Ascending aorta (tissue), 2 donors: Measurements from ENCODE around the gene PEAK1. TPM values are rescaled to one million over a fixed set of nuclear protein-coding genes. Genes with fewer than 3 reads are reported as not detected.

Experiments used
- DNase-seq, 2 donors: peaks; one replicate each; pipeline ENCODE4 v3.0.0-alpha.2; 2019; ENCODE audit warnings: low spot score in 2 of 2
- H3K27ac ChIP-seq, 2 donors: fragments of 200-600 bp; sonication (generic); one replicate each; pipeline ENCODE4 v1.5.1; 2016 to 2017; ENCODE audit warnings: mild to moderate bottlenecking in 1 of 2
- H3K27me3 ChIP-seq: fragments of 200-600 bp; sonication (generic); one replicate; pipeline ENCODE4 v1.5.1; 2017
- H3K36me3 ChIP-seq, 2 donors: fragments of 200-600 bp; sonication (generic); one replicate each; pipeline ENCODE4 v1.5.1; 2016
- H3K4me1 ChIP-seq, 2 donors: fragments of 200-600 bp; sonication (generic); one replicate each; pipeline ENCODE4 v1.5.1; 2016 to 2017; ENCODE audit warnings: mild to moderate bottlenecking in 1 of 2
- H3K4me3 ChIP-seq, 2 donors: fragments of 200-600 bp; sonication (generic); one replicate each; pipeline ENCODE4 v1.5.1; 2016 to 2017; ENCODE audit warnings: mild to moderate bottlenecking in 1 of 2
- H3K9me3 ChIP-seq, 2 donors: fragments of 200-600 bp; sonication (generic); one replicate each; pipeline ENCODE4 v1.5.1; 2016
- intact Hi-C: fragments of 100-400 bp; cut with DNase I; formaldehyde crosslinking; loops from one replicate; pipeline ENCODE4 v1.15.1; 2023
- total RNA-seq: library from RNA; depleted of rRNA; stranded (reverse); fragments of >200 nt; gene quantifications from one replicate; pipeline ENCODE4 v1.1.0, GENCODE V29; 2016
- TF ChIP-seq, protein P1 (sequence below), 3 experiments: fragments of 200-600 bp in 2 of 3; fragments of 450-650 bp in 1 of 3; sonication (generic) in 2 of 3; IDR thresholded peaks; one replicate each; pipeline ENCODE4 v1.5.1; 2016 to 2019; ENCODE audit warnings: antibody characterized with exemption in 3 of 3, mild to moderate bottlenecking in 1 of 3, moderate library complexity in 1 of 3

The PEAK1 gene
- total RNA-seq, 1 donor from 2014 or later: 53.7 TPM

DNA sequence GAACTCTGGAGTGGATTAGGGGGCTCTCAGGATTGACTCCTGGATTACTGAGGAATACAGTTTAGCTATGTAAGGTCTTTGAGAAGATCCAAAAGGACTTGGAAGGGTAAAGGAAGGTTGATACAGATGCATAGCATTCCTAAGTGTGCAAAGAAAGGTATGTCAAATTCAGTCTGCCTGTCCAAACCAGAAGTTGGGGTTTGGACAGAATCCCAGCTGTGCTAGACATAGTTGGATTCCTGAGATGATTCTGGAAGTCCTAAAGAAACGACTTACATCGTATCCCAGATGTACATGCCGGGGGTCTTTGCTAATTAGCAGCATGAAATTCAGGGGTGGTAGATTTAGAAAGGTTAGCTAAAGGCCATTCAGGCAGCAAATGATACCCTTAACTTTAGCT is 251.3 kb downstream of the PEAK1 start:
- Histone ChIP-seq H3K4me1 (no peaks in the 10 kb centered on the region), H3K36me3 (no peaks in the 10 kb centered on the region), H3K27ac (no peak overlapping the region), H3K4me3 (no peak overlapping the region), H3K27me3 (no peaks in the 10 kb centered on the region), H3K9me3 (no peaks in the 10 kb centered on the region)
- intact Hi-C loops: no loop called here
- TF ChIP-seq, protein P1, sequence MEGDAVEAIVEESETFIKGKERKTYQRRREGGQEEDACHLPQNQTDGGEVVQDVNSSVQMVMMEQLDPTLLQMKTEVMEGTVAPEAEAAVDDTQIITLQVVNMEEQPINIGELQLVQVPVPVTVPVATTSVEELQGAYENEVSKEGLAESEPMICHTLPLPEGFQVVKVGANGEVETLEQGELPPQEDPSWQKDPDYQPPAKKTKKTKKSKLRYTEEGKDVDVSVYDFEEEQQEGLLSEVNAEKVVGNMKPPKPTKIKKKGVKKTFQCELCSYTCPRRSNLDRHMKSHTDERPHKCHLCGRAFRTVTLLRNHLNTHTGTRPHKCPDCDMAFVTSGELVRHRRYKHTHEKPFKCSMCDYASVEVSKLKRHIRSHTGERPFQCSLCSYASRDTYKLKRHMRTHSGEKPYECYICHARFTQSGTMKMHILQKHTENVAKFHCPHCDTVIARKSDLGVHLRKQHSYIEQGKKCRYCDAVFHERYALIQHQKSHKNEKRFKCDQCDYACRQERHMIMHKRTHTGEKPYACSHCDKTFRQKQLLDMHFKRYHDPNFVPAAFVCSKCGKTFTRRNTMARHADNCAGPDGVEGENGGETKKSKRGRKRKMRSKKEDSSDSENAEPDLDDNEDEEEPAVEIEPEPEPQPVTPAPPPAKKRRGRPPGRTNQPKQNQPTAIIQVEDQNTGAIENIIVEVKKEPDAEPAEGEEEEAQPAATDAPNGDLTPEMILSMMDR (IDR thresholded peaks at IDR 0.05): no peak
- no peak for DNase-seq

DNA sequence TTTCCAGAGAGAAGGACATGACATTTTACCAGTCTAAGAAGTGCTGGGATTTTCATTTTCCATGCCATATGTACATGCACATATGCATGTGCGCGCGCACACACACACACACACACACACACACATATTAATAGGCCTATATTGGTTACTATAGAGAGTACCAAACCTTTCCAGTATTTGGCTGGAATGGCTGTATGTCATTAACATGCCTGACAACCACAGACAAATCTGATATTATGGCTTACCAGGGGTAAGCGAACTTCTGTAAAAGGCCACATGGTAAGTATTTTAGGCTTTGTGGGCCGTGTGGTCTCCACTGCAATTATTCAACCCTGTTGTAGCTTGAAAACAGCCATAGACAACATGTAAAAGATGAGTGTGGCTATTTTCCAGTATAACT is 251.8 kb downstream of the PEAK1 start:
- H3K9me3 ChIP-seq: no peaks in the 10 kb centered on the region
- intact Hi-C loops: no loop called here

DNA sequence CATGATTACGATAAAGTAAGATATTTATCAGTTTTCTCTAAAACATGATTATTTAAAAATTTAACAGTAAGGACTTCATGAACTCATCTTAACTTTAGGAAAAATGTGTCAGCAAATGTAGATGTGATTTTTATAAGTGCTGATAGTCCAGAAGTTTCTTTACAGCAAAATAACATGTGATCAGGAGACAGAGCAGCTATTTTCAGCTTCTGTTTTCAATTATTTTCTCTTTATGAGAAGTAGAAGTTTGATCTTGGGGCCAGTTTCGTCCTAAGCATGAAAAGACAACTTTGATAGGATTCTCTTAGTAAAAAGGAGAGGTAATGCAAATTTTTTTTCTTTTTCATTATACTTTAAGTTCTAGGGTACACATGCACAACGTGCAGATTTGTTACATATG is 252.5 kb downstream of the PEAK1 start:
- intact Hi-C loops: no loop called here
- Histone ChIP-seq H3K27me3 (no peaks in the 10 kb centered on the region), H3K4me3 (no peak overlapping the region), H3K36me3 (no peaks in the 10 kb centered on the region), H3K27ac (no peak overlapping the region), H3K9me3 (no peaks in the 10 kb centered on the region), H3K4me1 (no peaks in the 10 kb centered on the region)
- DNase-seq: no peak
- TF ChIP-seq, protein P1 (IDR thresholded peaks at IDR 0.05): no peak

More for the DNA sequence above, 251.8 kb downstream of the PEAK1 start:
- Histone ChIP-seq H3K27me3 (no peaks in the 10 kb centered on the region), H3K4me1 (no peaks in the 10 kb centered on the region), H3K4me3 (no peak overlapping the region), H3K27ac (no peak overlapping the region), H3K36me3 (no peaks in the 10 kb centered on the region)
- TF ChIP-seq, protein P1 (IDR thresholded peaks at IDR 0.05): no peak
- no peak for DNase-seq

DNA sequence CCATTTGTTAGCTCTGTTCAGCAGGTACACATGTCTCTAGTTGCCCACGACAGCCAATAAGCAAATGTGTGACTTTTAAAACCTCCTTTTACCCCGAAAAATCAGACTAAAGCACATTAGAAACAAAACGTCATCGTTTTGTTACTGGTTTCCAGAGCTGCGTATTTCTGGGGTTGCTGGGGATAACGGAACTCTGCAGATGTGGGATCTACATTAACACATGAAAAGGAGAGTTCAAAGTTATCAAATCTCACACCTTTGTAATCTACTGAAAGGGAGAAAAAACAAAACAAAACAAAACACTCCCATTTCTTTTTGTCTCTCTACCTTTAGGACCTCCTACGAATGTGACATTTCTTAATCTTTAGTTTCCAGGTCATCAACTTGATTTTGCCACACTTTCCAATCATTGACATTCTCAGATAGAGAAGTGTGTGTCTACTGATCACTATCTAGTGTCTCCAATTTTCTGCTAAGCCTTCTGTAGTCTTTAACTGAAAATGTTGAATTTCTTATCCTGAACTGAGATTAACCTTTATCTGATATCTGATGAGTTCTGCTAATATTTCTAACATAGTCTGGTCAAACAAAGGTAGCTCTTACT is 256.0 kb downstream of the PEAK1 start:
- no peaks in the 10 kb centered on the region for H3K27me3 ChIP-seq
- H3K9me3 ChIP-seq: no peaks in the 10 kb centered on the region
- no peaks in the 10 kb centered on the region for H3K36me3 ChIP-seq
- no peak for DNase-seq
- no peak overlapping the region for H3K4me3 ChIP-seq
- TF ChIP-seq, protein P1 (IDR thresholded peaks at IDR 0.05): no peak
- intact Hi-C loops: no loop called here
- H3K4me1 ChIP-seq: peaks cover 0 to 6% of the 10 kb centered on the region in 2 donors
- H3K27ac ChIP-seq: no peak overlapping the region

DNA sequence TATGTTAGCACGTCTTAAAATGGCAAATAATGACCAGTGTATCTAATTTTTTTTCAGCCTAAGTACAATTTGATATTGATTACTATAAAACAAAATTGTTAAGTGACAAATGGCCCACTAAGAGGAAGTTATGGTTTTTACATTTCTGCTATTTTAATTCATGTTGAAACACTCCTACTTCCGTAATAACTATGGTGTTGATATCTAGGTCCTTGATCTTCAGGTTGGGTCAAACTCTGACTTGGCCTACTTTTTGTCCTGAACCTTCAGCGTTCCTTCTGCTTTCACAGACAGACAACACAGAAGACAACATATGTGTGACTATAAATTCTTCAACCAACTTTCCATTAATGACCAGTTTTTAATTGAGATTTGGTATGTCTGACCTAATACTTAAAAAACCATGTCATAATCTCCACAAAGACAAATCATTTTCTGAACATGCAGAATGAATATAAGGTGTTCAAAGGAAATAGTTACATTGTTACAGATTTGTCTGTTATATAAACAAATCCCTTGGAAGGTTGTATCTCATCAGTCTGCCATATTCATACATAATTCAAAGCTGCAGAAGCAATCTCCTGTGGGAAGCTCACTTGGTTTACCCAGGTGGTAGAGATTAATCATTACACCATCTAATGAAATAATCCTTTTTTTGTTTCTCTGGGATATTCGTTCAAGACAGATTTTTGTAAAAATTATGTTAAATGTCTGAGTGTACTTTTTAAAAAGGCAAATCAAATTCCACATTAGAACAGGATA is 256.9 kb downstream of the PEAK1 start:
- H3K9me3 ChIP-seq: no peaks in the 10 kb centered on the region
- TF ChIP-seq, protein P1 (IDR thresholded peaks at IDR 0.05): no peak
- no peak overlapping the region for H3K27ac ChIP-seq
- no peak overlapping the region for H3K4me3 ChIP-seq
- no peaks in the 10 kb centered on the region for H3K27me3 ChIP-seq
- no peak for DNase-seq
- H3K36me3 ChIP-seq: peaks cover 0 to 6% of the 10 kb centered on the region in 2 donors
- intact Hi-C loops: no loop called here
- H3K4me1 ChIP-seq: peaks cover 0 to 6% of the 10 kb centered on the region in 2 donors
